CD14-positive monocyte (primary cell): ENCODE results near the gene P3H2. TPM values are rescaled to one million over a fixed set of nuclear protein-coding genes. Genes with fewer than 3 reads are reported as not detected.

Source experiments
- DNase-seq, 3 donors: peaks; one replicate each; pipeline ENCODE4 v3.0.0-alpha.2; 2011 to 2022
- H2AFZ ChIP-seq: 2 replicates; pipeline ENCODE4 v1.6.0; 2012; ENCODE audit warnings: mild to moderate bottlenecking, low read depth, low read length, inconsistent platforms; ENCODE audit not compliant: insufficient read depth, poor library complexity, severe bottlenecking
- H3K27ac ChIP-seq, 2 donors: 1 replicate in 1 of 2; 2 replicates in 1 of 2; pipeline ENCODE4 v1.5.1; 2012 to 2013; ENCODE audit warnings: low read length in 2 of 2, control low read depth in 1 of 2, inconsistent platforms in 1 of 2, low read depth in 1 of 2, mild to moderate bottlenecking in 1 of 2
- H3K27me3 ChIP-seq, 2 donors: one replicate each; pipeline versions ENCODE4 v1.6.0 to v1.6.1; 2011 to 2013; ENCODE audit warnings: low read length in 2 of 2; ENCODE audit not compliant: control insufficient read depth in 2 of 2, insufficient read depth in 2 of 2
- H3K36me3 ChIP-seq, 2 donors: replicated peaks in 1 of 2; 1 replicate in 1 of 2; 2 replicates in 1 of 2; pipeline versions ENCODE4 v1.5.1 to v1.6.1; 2012 to 2013; ENCODE audit warnings: low read length in 2 of 2, control low read depth in 1 of 2, inconsistent platforms in 1 of 2, mild to moderate bottlenecking in 1 of 2; ENCODE audit not compliant: insufficient read depth in 2 of 2, control insufficient read depth in 1 of 2
- H3K4me1 ChIP-seq, 2 donors: 1 replicate in 1 of 2; 2 replicates in 1 of 2; pipeline versions ENCODE4 v1.5.1 to v1.6.1; 2012 to 2013; ENCODE audit warnings: low read length in 2 of 2, control low read depth in 1 of 2, inconsistent platforms in 1 of 2, mild to moderate bottlenecking in 1 of 2, moderate library complexity in 1 of 2; ENCODE audit not compliant: insufficient read depth in 2 of 2, control insufficient read depth in 1 of 2
- H3K4me2 ChIP-seq: replicated peaks from 2 replicates; pipeline ENCODE3; 2012; ENCODE audit warnings: low read length, moderate library complexity, mild to moderate bottlenecking; ENCODE audit not compliant: poor library complexity, severe bottlenecking; ENCODE audit errors: extremely low read depth
- H3K4me3 ChIP-seq, 3 experiments: fragments of 200-600 bp in 1 of 3; sonication (generic) in 1 of 3; replicated peaks in 1 of 3; 1 replicate in 2 of 3; 2 replicates in 1 of 3; pipeline ENCODE4 v1.5.1; 2011 to 2013; ENCODE audit warnings: low read length in 3 of 3, mild to moderate bottlenecking in 3 of 3, control low read depth in 2 of 3, low read depth in 2 of 3, inconsistent platforms in 1 of 3, moderate library complexity in 1 of 3
- H3K79me2 ChIP-seq: 2 replicates; pipeline ENCODE4 v1.6.0; 2012; ENCODE audit warnings: mild to moderate bottlenecking, control low read depth, inconsistent platforms, low read length, moderate library complexity; ENCODE audit not compliant: insufficient read depth
- H3K9ac ChIP-seq: 2 replicates; pipeline ENCODE4 v1.6.0; 2017; ENCODE audit warnings: low read length, mild to moderate bottlenecking; ENCODE audit not compliant: insufficient read depth, poor library complexity, severe bottlenecking
- H3K9me3 ChIP-seq, 2 donors: replicated peaks in 1 of 2; 1 replicate in 1 of 2; 2 replicates in 1 of 2; pipeline versions ENCODE4 v1.5.1 to v1.6.1; 2012 to 2013; ENCODE audit warnings: low read length in 2 of 2, control low read depth in 1 of 2; ENCODE audit not compliant: control insufficient read depth in 1 of 2, insufficient read depth in 1 of 2
- H4K20me1 ChIP-seq: 2 replicates; pipeline ENCODE4 v1.6.0; 2012; ENCODE audit warnings: mild to moderate bottlenecking, low read length, control low read depth, moderate library complexity; ENCODE audit not compliant: insufficient read depth
- H3K27ac Mint-ChIP-seq, 7 donors: one replicate each; pipeline ENCODE4 v1.8.0; 2020; ENCODE audit warnings: mild to moderate bottlenecking in 7 of 7, mixed read lengths in 7 of 7, moderate library complexity in 6 of 7, inconsistent platforms in 2 of 7
- H3K27me3 Mint-ChIP-seq, 3 donors: one replicate each; pipeline ENCODE4 v1.8.0; 2021 to 2022; ENCODE audit warnings: low read depth in 3 of 3, mild to moderate bottlenecking in 3 of 3, mixed read lengths in 3 of 3, moderate library complexity in 3 of 3, inconsistent platforms in 1 of 3
- H3K36me3 Mint-ChIP-seq, 2 donors: one replicate each; pipeline ENCODE4 v1.8.0; 2020; ENCODE audit warnings: mixed read lengths in 2 of 2, inconsistent platforms in 1 of 2, mild to moderate bottlenecking in 1 of 2
- H3K4me1 Mint-ChIP-seq: one replicate; pipeline ENCODE4 v1.8.0; 2020; ENCODE audit warnings: mild to moderate bottlenecking, mixed read lengths
- H3K4me3 Mint-ChIP-seq, 2 donors: one replicate each; pipeline ENCODE4 v1.8.0; 2020; ENCODE audit warnings: mild to moderate bottlenecking in 2 of 2, mixed read lengths in 2 of 2, moderate library complexity in 1 of 2
- H3K9me3 Mint-ChIP-seq, 7 donors: one replicate each; pipeline ENCODE4 v1.8.0; 2020 to 2022; ENCODE audit warnings: mixed read lengths in 7 of 7, mild to moderate bottlenecking in 6 of 7, moderate library complexity in 6 of 7, inconsistent platforms in 2 of 7
- whole genome bisulfite sequencing: methylation state at CpG from one replicate; pipeline ENCODE4 v1.1.5; 2013; ENCODE audit warnings: missing lambda C conversion rate; ENCODE audit not compliant: insufficient coverage; 5-methylcytosine and 5-hydroxymethylcytosine counted together
- intact Hi-C, 2 donors: fragments of 100-400 bp; cut with micrococcal nuclease; formaldehyde crosslinking; loops; one replicate each; pipeline versions ENCODE4 v1.15.0 to v1.15.1; 2023
- polyA plus RNA-seq, 3 donors: library from polyadenylated mRNA; depleted of rRNA in 1 of 3; unstranded in 2 of 3; stranded (reverse) in 1 of 3; fragments of 300-500 nt in 2 of 3; fragments of >200 nt in 1 of 3; fragmentation: Illumina TruSeq in 2 of 3; gene quantifications; 1 replicate in 2 of 3; 2 replicates in 1 of 3; pipeline ENCODE4 v1.2.3, GENCODE V29; 2012 to 2021
- TF ChIP-seq, protein P1 (sequence below): fragments of 200-600 bp; IDR thresholded peaks from one replicate; pipeline ENCODE4 v1.8.0; 2022; ENCODE audit warnings: antibody characterized with exemption, mild to moderate bottlenecking

The P3H2 gene
- polyA plus RNA-seq, 3 donors, result 0.25 to 0.31 (median 0.27) TPM

DNA sequence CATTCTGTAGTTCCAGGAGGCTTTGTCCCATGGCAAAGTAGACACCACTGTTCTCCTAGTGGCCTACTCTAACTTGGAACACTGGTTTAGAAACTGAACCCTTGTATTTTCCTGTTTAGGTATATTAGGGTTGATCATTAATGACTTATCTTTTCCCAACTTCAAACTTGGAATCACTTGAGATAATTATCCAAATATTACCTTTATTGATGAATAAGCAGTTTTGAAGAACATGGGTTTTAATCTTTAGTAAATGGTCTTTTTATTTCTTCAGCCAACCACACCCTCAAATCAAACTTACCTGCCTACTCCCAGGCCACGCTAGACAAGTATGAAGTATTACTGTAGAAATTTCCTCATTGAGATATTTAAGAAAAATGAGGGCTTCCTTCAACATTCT lies 6.5 kb upstream of the P3H2 start:
- H3K4me3 ChIP-seq, result no peak overlapping the region
- H3K36me3 ChIP-seq, result no peaks in the 10 kb centered on the region
- no peak overlapping the region for H2AFZ ChIP-seq
- no peak overlapping the region for H3K27ac ChIP-seq
- WGBS, result no CpG with 5 or more reads among the region's 1 CpG
- H3K4me2 ChIP-seq, result no peak overlapping the region
- Mint-ChIP-seq H3K36me3 (no peaks in the 10 kb centered on the region), H3K9me3 (peaks cover 0 to under 1% (median 0%) of the 10 kb centered on the region in 7 donors), H3K27me3 (peaks cover 19 to 23% (median 20%) of the 10 kb centered on the region in 3 donors), H3K4me1 (no peaks in the 10 kb centered on the region), H3K27ac (no peak overlapping the region), H3K4me3 (no peak overlapping the region)
- TF ChIP-seq, protein P1, sequence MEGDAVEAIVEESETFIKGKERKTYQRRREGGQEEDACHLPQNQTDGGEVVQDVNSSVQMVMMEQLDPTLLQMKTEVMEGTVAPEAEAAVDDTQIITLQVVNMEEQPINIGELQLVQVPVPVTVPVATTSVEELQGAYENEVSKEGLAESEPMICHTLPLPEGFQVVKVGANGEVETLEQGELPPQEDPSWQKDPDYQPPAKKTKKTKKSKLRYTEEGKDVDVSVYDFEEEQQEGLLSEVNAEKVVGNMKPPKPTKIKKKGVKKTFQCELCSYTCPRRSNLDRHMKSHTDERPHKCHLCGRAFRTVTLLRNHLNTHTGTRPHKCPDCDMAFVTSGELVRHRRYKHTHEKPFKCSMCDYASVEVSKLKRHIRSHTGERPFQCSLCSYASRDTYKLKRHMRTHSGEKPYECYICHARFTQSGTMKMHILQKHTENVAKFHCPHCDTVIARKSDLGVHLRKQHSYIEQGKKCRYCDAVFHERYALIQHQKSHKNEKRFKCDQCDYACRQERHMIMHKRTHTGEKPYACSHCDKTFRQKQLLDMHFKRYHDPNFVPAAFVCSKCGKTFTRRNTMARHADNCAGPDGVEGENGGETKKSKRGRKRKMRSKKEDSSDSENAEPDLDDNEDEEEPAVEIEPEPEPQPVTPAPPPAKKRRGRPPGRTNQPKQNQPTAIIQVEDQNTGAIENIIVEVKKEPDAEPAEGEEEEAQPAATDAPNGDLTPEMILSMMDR, result no peak
- intact Hi-C loops, result no loop called here
- H4K20me1 ChIP-seq, result no peaks in the 10 kb centered on the region
- H3K79me2 ChIP-seq, result no peaks in the 10 kb centered on the region
- H3K4me1 ChIP-seq, result no peaks in the 10 kb centered on the region
- no peaks in the 10 kb centered on the region for H3K9me3 ChIP-seq
- peaks cover 10 to 25% of the 10 kb centered on the region in 2 donors for H3K27me3 ChIP-seq
- DNase-seq, result no peak
- H3K9ac ChIP-seq, result no peak overlapping the region

DNA sequence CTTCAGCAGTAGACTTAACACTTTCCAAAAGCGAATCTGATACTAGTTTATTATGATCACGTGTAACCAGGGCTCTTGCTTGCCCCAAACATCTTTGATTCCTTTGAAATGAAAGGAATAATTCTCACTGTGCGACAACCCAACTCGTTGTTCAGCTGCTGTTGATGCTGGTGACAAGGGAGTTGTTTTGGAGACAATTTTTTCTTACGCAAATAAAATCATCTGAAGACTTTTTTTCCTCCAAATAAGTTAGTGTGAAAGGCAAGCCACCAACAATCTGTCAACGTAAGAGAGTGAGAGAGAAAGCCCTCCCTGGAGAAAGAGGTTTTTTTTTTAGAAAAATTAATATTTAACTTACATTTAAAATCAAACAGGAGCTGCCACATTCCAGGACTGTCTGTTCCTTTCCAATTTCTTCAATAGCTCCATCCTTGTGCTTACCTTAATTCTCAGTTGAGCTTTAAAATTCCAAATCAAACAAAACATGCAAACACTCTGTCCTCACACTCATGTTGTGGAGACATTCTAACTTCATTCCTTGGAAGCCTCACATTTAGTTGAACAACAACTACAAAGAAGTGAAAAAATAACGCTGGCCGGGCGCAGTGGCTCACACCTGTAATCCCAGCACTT lies 4.9 kb upstream of the P3H2 start:
- H3K4me3 ChIP-seq, result no peak overlapping the region
- no peak for DNase-seq
- intact Hi-C loops, result no loop called here
- TF ChIP-seq, protein P1, result no peak
- Mint-ChIP-seq H3K4me1 (peaks cover 4% of the 10 kb centered on the region), H3K9me3 (peaks cover 0 to 5% (median 0%) of the 10 kb centered on the region in 7 donors), H3K27ac (no peak overlapping the region), H3K36me3 (no peaks in the 10 kb centered on the region), H3K27me3 (peaks cover 34 to 36% (median 36%) of the 10 kb centered on the region in 3 donors), H3K4me3 (no peak overlapping the region)
- no peak overlapping the region for H3K9ac ChIP-seq
- no peaks in the 10 kb centered on the region for H3K79me2 ChIP-seq
- WGBS, result 100% methylated on average over 4 of the region's 9 CpGs
- no peaks in the 10 kb centered on the region for H3K36me3 ChIP-seq
- H3K4me2 ChIP-seq, result no peak overlapping the region
- H3K4me1 ChIP-seq, result peaks cover 5 to 9% of the 10 kb centered on the region in 2 donors
- no peak overlapping the region for H3K27ac ChIP-seq
- no peaks in the 10 kb centered on the region for H4K20me1 ChIP-seq
- H2AFZ ChIP-seq, result no peak overlapping the region
- H3K9me3 ChIP-seq, result no peaks in the 10 kb centered on the region
- H3K27me3 ChIP-seq, result peaks cover 16 to 39% of the 10 kb centered on the region in 2 donors
